Natural killer cell treated with Interleukin-12 subunit alpha and Interleukin-12 subunit beta and Interleukin-15 and Interleukin-18, amount 100 ng/mL, for 72 hours (primary cell): ENCODE results near the gene STEAP2. TPM values are rescaled to one million over a fixed set of nuclear protein-coding genes. Genes with fewer than 3 reads are reported as not detected.
"Not testable (repeated sequence)": the region's sequence is repeated elsewhere in the genome, so short reads cannot be mapped to it uniquely, and the experiment has no call there.

Source experiments
- ATAC-seq, 2 donors: fragments of 150-1000 bp; cut with Tn5 transposase in 1 of 2; sonication (Bioruptor Pico), chemical (Tn5 transposase) in 1 of 2; 2 replicates each; pipeline ENCODE4 v1.10.0; 2021
- DNase-seq: peaks from one replicate; pipeline ENCODE4 v3.0.0; 2022; ENCODE audit warnings: low spot score
- H3K27ac Mint-ChIP-seq, 2 donors: 1 replicate in 1 of 2; 2 replicates in 1 of 2; pipeline ENCODE4 v1.8.0; 2022; ENCODE audit warnings: mixed read lengths in 2 of 2, mild to moderate bottlenecking in 1 of 2, moderate library complexity in 1 of 2
- H3K27me3 Mint-ChIP-seq, 2 donors: 1 replicate in 1 of 2; 2 replicates in 1 of 2; pipeline ENCODE4 v1.8.0; 2022; ENCODE audit warnings: mixed read lengths in 2 of 2
- H3K36me3 Mint-ChIP-seq: one replicate; pipeline ENCODE4 v1.8.0; 2022; ENCODE audit warnings: mixed read lengths
- H3K4me1 Mint-ChIP-seq, 2 donors: 1 replicate in 1 of 2; 2 replicates in 1 of 2; pipeline ENCODE4 v1.8.0; 2022; ENCODE audit warnings: low read depth in 2 of 2, mixed read lengths in 2 of 2, mild to moderate bottlenecking in 1 of 2
- H3K4me3 Mint-ChIP-seq: one replicate; pipeline ENCODE4 v1.8.0; 2022; ENCODE audit warnings: mixed read lengths
- H3K9me3 Mint-ChIP-seq: 2 replicates; pipeline ENCODE4 v1.8.0; 2022; ENCODE audit warnings: mixed read lengths
- total RNA-seq, 2 donors: library from RNA; stranded (reverse); gene quantifications; one replicate each; pipeline ENCODE4 v1.2.3, GENCODE V29; 2022

Gene STEAP2
- total RNA-seq, 2 donors from 2014 or later: 1.8 to 3.1 TPM

DNA sequence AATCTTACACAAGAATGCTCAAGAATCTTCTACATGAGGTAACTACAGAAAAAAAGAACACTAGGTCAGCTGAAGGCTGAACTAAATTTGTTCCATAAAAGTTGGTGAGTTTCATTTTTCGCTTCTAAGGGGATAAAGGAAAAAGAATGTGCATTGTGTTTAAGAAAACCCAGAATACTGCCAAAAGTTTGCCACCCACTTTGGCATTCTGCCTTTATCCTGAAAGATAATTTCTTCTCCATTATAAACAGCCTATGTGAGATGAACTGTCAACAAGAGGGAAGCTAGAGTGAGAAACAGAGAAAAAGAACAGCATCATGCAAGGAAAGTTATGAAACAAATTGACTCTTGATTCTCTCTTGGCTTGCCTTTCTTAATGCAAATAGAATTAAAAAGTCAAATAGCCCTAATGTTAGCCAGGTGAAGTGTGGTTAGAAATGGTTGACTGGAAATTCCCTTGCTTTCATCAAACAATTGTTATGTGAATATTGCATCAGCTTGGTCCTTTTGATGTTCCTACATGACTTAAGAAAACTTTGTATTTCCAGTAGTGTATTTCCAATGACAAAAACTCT, 31.4 kb upstream of the STEAP2 start:
- H3K9me3 Mint-ChIP-seq: peaks cover 6% of the 10 kb centered on the region
- peaks cover 19% of the 10 kb centered on the region for H3K36me3 Mint-ChIP-seq
- DNase-seq (no peak), ATAC-seq (no peak)
- peaks cover 37 to 45% of the 10 kb centered on the region in 2 donors for H3K4me1 Mint-ChIP-seq
- no peaks in the 10 kb centered on the region for H3K27me3 Mint-ChIP-seq
- H3K4me3 Mint-ChIP-seq: peak overlapping the region; percentile 72
- peak overlapping the region; percentile 95 to 99 for H3K27ac Mint-ChIP-seq

- DNase-seq (no peak), ATAC-seq (no peak)
- Mint-ChIP-seq H3K27me3 (no peaks in the 10 kb centered on the region), H3K27ac (peak overlapping the region; percentile 95 to 99), H3K4me3 (peak overlapping the region; percentile 72), H3K9me3 (peaks cover 6% of the 10 kb centered on the region), H3K36me3 (peaks cover 19% of the 10 kb centered on the region), H3K4me1 (peaks cover 37 to 45% of the 10 kb centered on the region in 2 donors)
Observed at GRCh38 chr7:90180649-90181048, 30.9 kb upstream of the STEAP2 start.

- Mint-ChIP-seq H3K36me3 (peaks cover 19% of the 10 kb centered on the region), H3K9me3 (peaks cover 6% of the 10 kb centered on the region), H3K4me1 (peaks cover 37 to 45% of the 10 kb centered on the region in 2 donors), H3K27me3 (no peaks in the 10 kb centered on the region), H3K27ac (peak overlapping the region; percentile 62 to 83), H3K4me3 (peak overlapping the region; percentile 15)
- no peak for DNase-seq
- ATAC-seq: no peak
Observed at GRCh38 chr7:90181485-90181884, 30.1 kb upstream of the STEAP2 start.

GRCh38 chr7:90186290-90186689, 25.2 kb upstream of the STEAP2 start:
- DNase-seq, H3K27ac Mint-ChIP-seq, ATAC-seq, H3K9me3 Mint-ChIP-seq, H3K4me3 Mint-ChIP-seq, H3K27me3 Mint-ChIP-seq: not testable (repeated sequence)
- peaks cover 17% of the 10 kb centered on the region for H3K36me3 Mint-ChIP-seq
- peaks cover 14 to 19% of the 10 kb centered on the region in 2 donors for H3K4me1 Mint-ChIP-seq

GRCh38 chr7:90187507-90188050, 24.0 kb upstream of the STEAP2 start:
- ATAC-seq: no peak
- Mint-ChIP-seq H3K4me1 (peaks cover 5 to 9% of the 10 kb centered on the region in 2 donors), H3K4me3 (no peak overlapping the region), H3K27me3 (no peaks in the 10 kb centered on the region), H3K36me3 (peaks cover 22% of the 10 kb centered on the region), H3K27ac (no peak overlapping the region), H3K9me3 (peaks cover 10% of the 10 kb centered on the region)
- no peak for DNase-seq

- DNase-seq: no peak
Observed at GRCh38 chr7:90188281-90188680, 23.3 kb upstream of the STEAP2 start.

GRCh38 chr7:90190995-90191394, 20.5 kb upstream of the STEAP2 start:
- peaks cover 10% of the 10 kb centered on the region for H3K9me3 Mint-ChIP-seq
- H3K36me3 Mint-ChIP-seq: peaks cover 9% of the 10 kb centered on the region
- ATAC-seq (no peak), DNase-seq (no peak)
- H3K4me3 Mint-ChIP-seq: no peak overlapping the region
- H3K27me3 Mint-ChIP-seq: peaks cover 3 to 8% of the 10 kb centered on the region in 2 donors
- peaks cover 0 to 4% of the 10 kb centered on the region in 2 donors for H3K4me1 Mint-ChIP-seq
- no peak overlapping the region for H3K27ac Mint-ChIP-seq

More at GRCh38 chr7:90188281-90188680, 23.3 kb upstream of the STEAP2 start:
- peak overlapping the region in 1 of 2 donors; percentile 22 for H3K27ac Mint-ChIP-seq
- H3K4me1 Mint-ChIP-seq: peaks cover 2 to 5% of the 10 kb centered on the region in 2 donors
- H3K27me3 Mint-ChIP-seq: no peaks in the 10 kb centered on the region
- H3K9me3 Mint-ChIP-seq: peaks cover 11% of the 10 kb centered on the region
- ATAC-seq: no peak
- H3K36me3 Mint-ChIP-seq: peaks cover 20% of the 10 kb centered on the region
- no peak overlapping the region for H3K4me3 Mint-ChIP-seq

GRCh38 chr7:90191648-90192047, 19.9 kb upstream of the STEAP2 start:
- Mint-ChIP-seq H3K4me1 (peaks cover 0 to 4% of the 10 kb centered on the region in 2 donors), H3K9me3 (peaks cover 10% of the 10 kb centered on the region), H3K36me3 (peaks cover 9% of the 10 kb centered on the region), H3K27me3 (peaks cover 3 to 10% of the 10 kb centered on the region in 2 donors), H3K27ac (no peak overlapping the region), H3K4me3 (no peak overlapping the region)
- ATAC-seq (no peak), DNase-seq (no peak)

GRCh38 chr7:90192876-90193750, 18.4 kb upstream of the STEAP2 start:
- H3K27ac Mint-ChIP-seq: no peak overlapping the region
- peaks cover 3 to 10% of the 10 kb centered on the region in 2 donors for H3K27me3 Mint-ChIP-seq
- H3K4me3 Mint-ChIP-seq: no peak overlapping the region
- ATAC-seq: no peak
- H3K36me3 Mint-ChIP-seq: peaks cover 9% of the 10 kb centered on the region
- H3K9me3 Mint-ChIP-seq: peaks cover 10% of the 10 kb centered on the region
- no peak for DNase-seq
- H3K4me1 Mint-ChIP-seq: peaks cover 0 to 4% of the 10 kb centered on the region in 2 donors

GRCh38 chr7:90194911-90195809, 16.4 kb upstream of the STEAP2 start:
- Mint-ChIP-seq H3K4me1 (no peaks in the 10 kb centered on the region), H3K9me3 (peaks cover 7% of the 10 kb centered on the region), H3K36me3 (peaks cover 7% of the 10 kb centered on the region), H3K4me3 (no peak overlapping the region), H3K27me3 (peaks cover 3 to 10% of the 10 kb centered on the region in 2 donors), H3K27ac (no peak overlapping the region)
- DNase-seq (no peak), ATAC-seq (no peak)

DNA sequence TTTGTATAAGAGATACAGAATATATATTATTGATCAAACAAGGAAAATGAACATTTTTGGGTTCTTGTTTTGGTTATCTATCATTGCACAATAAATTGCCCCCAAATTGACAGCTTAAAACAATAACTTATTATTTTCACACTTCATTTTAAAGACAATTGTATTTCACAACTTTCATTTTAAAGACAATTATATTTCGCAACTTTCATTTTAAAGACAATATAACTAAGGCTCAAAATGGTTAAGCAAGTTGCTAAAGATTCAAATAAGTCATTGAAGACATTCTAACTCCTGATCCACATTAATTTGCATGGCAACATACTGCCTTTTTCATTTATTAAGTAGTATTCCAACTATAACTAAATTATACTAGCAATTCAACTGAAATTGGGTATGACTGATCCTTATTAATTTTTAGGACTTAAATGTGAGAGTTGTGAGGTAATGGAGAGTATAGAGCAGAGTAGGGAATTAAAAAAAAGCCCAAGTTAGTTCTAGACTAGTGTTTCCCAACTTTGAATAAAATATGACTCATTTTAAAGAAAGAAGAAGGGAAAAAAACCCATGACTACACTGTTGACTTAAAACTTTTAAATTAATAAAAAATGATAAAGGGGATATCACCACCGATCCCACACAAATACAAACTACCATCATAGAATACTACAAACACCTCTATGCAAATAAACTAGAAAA, 9.9 kb upstream of the STEAP2 start:
- ATAC-seq: peak in 1 of 2 donors; percentile 76
- peak overlapping the region; percentile 35 to 89 for H3K27ac Mint-ChIP-seq
- H3K4me1 Mint-ChIP-seq: no peaks in the 10 kb centered on the region
- H3K36me3 Mint-ChIP-seq: no peaks in the 10 kb centered on the region
- H3K9me3 Mint-ChIP-seq: peaks cover 3% of the 10 kb centered on the region
- DNase-seq: no peak
- peaks cover 2 to 5% of the 10 kb centered on the region in 2 donors for H3K27me3 Mint-ChIP-seq
- no peak overlapping the region for H3K4me3 Mint-ChIP-seq

GRCh38 chr7:90207956-90208355, 3.6 kb upstream of the STEAP2 start:
- DNase-seq (no peak), ATAC-seq (no peak)
- Mint-ChIP-seq H3K9me3 (peaks cover 3% of the 10 kb centered on the region), H3K4me1 (peaks cover 0 to 5% of the 10 kb centered on the region in 2 donors), H3K36me3 (no peaks in the 10 kb centered on the region), H3K4me3 (no peak overlapping the region), H3K27me3 (peaks cover 8 to 15% of the 10 kb centered on the region in 2 donors), H3K27ac (no peak overlapping the region)

DNA sequence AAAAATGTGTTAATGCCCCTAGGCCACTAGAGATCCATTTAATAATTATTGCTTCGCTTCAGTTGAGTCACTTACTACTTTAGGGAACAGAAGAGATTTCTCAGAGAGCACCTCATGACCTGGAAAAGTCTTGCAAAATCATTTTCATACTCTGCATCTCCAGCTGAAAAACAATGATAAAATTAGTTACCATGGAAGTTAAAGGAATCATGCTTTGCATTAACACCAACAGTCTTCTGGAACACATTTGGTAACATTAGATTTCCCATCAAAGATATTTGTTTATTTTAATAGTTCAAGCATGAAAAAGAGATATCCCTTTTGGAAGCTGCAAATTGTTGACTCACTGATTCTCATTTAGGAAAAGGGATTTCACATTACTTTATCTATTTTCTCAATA, 1.8 kb upstream of the STEAP2 start:
- Mint-ChIP-seq H3K4me1 (peaks cover 0 to 5% of the 10 kb centered on the region in 2 donors), H3K4me3 (no peak overlapping the region), H3K36me3 (no peaks in the 10 kb centered on the region), H3K27ac (no peak overlapping the region), H3K9me3 (peaks cover 3% of the 10 kb centered on the region), H3K27me3 (peaks cover 8 to 15% of the 10 kb centered on the region in 2 donors)
- no peak for ATAC-seq
- DNase-seq: no peak
